ENCODE measurements around the gene PLCG2.
"Not testable (repeated sequence)": the region's sequence is repeated elsewhere in the genome, so short reads cannot be mapped to it uniquely, and the experiment has no call there.

PLCG2 gene

GRCh38 chr16:81758376-81758775 is 20.7 kb upstream of the PLCG2 start:
- Histone ChIP-seq H4K20me1 (ENCODE audit: insufficient read depth, low read length) (no peaks in the 10 kb centered on the region), H3K36me3 (ENCODE audit: insufficient read depth, low read length) (no peaks in the 10 kb centered on the region), H3K9me3 (ENCODE audit: insufficient read depth, low read length, severe bottlenecking) (no peaks in the 10 kb centered on the region), H3K27ac (ENCODE audit: low read length) (no peak overlapping the region), H3K79me2 (ENCODE audit: insufficient read depth, low read length) (no peaks in the 10 kb centered on the region), H3K4me1 (ENCODE audit: insufficient read depth, low read length) (no peaks in the 10 kb centered on the region), H3K4me3 (ENCODE audit: low read depth in 1 of 2, low read length in 2 of 2) (no peak overlapping the region), H3K27me3 (ENCODE audit: insufficient read depth, low read length, poor library complexity) (peaks cover 3% of the 10 kb centered on the region), H3K4me2 (ENCODE audit: insufficient read depth, low read length) (no peak overlapping the region), H2AFZ (ENCODE audit: low read depth, low read length) (no peak overlapping the region), H3K9ac (ENCODE audit: low read depth, low read length) (no peak overlapping the region)
- ATAC-seq (ENCODE audit: insufficient read depth, low read depth) (no peak), DNase-seq (no peak)
- no peak for TF ChIP-seq EZH2 (IDR thresholded peaks at IDR 0.05; ENCODE audit: borderline replicate concordance, low read depth, low read length, severe bottlenecking)

GRCh38 chr16:81762322-81762721 is 16.8 kb upstream of the PLCG2 start:
- H3K9me3 ChIP-seq (ENCODE audit: insufficient read depth, low read length, severe bottlenecking); H3K4me1 ChIP-seq (ENCODE audit: insufficient read depth, low read length); H3K4me2 ChIP-seq (ENCODE audit: insufficient read depth, low read length); H3K9ac ChIP-seq (ENCODE audit: low read depth, low read length); DNase-seq; ATAC-seq (ENCODE audit: insufficient read depth, low read depth); H3K27me3 ChIP-seq (ENCODE audit: insufficient read depth, low read length, poor library complexity); H3K36me3 ChIP-seq (ENCODE audit: insufficient read depth, low read length); H3K79me2 ChIP-seq (ENCODE audit: insufficient read depth, low read length); H3K4me3 ChIP-seq (ENCODE audit: low read depth in 1 of 2, low read length in 2 of 2); H2AFZ ChIP-seq (ENCODE audit: low read depth, low read length); H3K27ac ChIP-seq (ENCODE audit: low read length); H4K20me1 ChIP-seq (ENCODE audit: insufficient read depth, low read length): not testable (repeated sequence)

DNA sequence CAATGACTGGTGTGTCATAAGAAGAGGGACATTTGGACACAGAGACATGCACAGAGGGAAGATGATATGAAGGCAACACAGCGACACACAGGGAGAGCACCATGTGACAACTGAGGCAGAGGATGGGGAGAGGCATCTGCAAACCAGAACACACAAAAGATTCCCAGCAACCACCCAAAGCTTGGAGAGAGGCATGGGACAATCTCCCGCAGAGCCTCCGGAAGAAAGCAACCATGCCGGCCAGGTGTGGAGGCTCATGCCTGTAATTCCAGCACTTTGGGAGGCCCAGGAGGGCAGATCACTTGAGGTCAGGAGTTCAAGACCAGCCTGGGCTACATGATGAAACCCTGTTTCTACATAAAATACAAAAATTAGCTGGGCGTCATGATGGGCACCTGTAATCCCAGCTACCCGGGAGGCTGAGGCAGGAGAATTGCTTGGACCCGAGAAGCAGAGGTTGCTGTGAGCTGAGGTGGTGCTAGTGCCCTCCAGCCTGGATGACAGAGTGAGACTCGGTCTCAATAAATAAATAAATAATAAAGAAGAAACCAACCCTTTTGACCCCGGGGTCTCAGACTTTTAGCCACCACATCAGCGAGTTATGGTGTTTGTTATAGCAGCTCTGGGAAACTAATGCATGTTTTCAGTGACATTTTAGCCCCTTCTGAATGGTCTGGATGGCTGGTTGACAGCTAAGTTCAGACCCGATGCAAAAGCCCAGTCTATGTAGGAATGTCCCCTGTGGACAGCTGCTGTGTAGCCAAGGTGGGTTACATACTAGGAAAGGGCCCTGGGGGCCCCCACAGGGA is 13.8 kb upstream of the PLCG2 start:
- no peaks in the 10 kb centered on the region for H4K20me1 ChIP-seq (ENCODE audit: insufficient read depth, low read length)
- no peak overlapping the region for H3K27ac ChIP-seq (ENCODE audit: low read length)
- H3K4me1 ChIP-seq (ENCODE audit: insufficient read depth, low read length) = no peaks in the 10 kb centered on the region
- TF ChIP-seq EZH2 (IDR thresholded peaks at IDR 0.05; ENCODE audit: borderline replicate concordance, low read depth, low read length, severe bottlenecking) (no peak), CTCF (IDR thresholded peaks at IDR 0.05; ENCODE audit: borderline replicate concordance, extremely low read depth, low read length, poor library complexity, severe bottlenecking) (no peak)
- no peaks in the 10 kb centered on the region for H3K79me2 ChIP-seq (ENCODE audit: insufficient read depth, low read length)
- peaks cover 5% of the 10 kb centered on the region for H3K27me3 ChIP-seq (ENCODE audit: insufficient read depth, low read length, poor library complexity)
- no peak overlapping the region for H3K4me2 ChIP-seq (ENCODE audit: insufficient read depth, low read length)
- no peaks in the 10 kb centered on the region for H3K9me3 ChIP-seq (ENCODE audit: insufficient read depth, low read length, severe bottlenecking)
- H3K36me3 ChIP-seq (ENCODE audit: insufficient read depth, low read length) = no peaks in the 10 kb centered on the region
- DNase-seq (no peak), ATAC-seq (ENCODE audit: insufficient read depth, low read depth) (no peak)
- H2AFZ ChIP-seq (ENCODE audit: low read depth, low read length) = no peak overlapping the region
- H3K4me3 ChIP-seq (ENCODE audit: low read depth in 1 of 2, low read length in 2 of 2) = no peak overlapping the region
- H3K9ac ChIP-seq (ENCODE audit: low read depth, low read length) = no peak overlapping the region

DNA sequence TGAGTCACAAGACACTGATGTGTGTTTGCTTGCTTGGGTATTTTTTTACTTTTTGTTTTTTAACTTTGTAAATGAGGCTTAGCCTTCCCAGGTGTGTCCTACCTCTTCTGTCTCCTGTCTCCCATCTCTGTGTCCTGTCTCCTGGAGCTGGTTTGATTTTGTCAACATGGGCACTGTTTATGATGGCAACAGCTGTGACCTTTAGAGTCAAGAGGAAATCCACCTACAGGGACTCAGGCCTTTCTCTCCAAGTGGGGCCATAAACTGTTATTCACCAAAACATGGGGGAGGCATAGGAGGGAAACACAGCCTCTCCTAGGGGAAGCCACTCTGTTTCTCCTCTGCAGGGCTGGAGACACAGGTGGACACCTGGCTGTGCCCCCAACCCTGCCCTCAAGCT is 13.1 kb upstream of the PLCG2 start:
- Histone ChIP-seq H3K9ac (ENCODE audit: low read depth, low read length) (no peak overlapping the region), H3K27ac (ENCODE audit: low read length) (no peak overlapping the region), H3K9me3 (ENCODE audit: insufficient read depth, low read length, severe bottlenecking) (no peaks in the 10 kb centered on the region), H3K4me2 (ENCODE audit: insufficient read depth, low read length) (no peak overlapping the region), H4K20me1 (ENCODE audit: insufficient read depth, low read length) (no peaks in the 10 kb centered on the region), H3K4me3 (ENCODE audit: low read depth in 1 of 2, low read length in 2 of 2) (no peak overlapping the region), H3K79me2 (ENCODE audit: insufficient read depth, low read length) (no peaks in the 10 kb centered on the region), H3K27me3 (ENCODE audit: insufficient read depth, low read length, poor library complexity) (peaks cover 5% of the 10 kb centered on the region), H3K4me1 (ENCODE audit: insufficient read depth, low read length) (no peaks in the 10 kb centered on the region), H3K36me3 (ENCODE audit: insufficient read depth, low read length) (no peaks in the 10 kb centered on the region), H2AFZ (ENCODE audit: low read depth, low read length) (no peak overlapping the region)
- TF ChIP-seq CTCF (IDR thresholded peaks at IDR 0.05; ENCODE audit: borderline replicate concordance, extremely low read depth, low read length, poor library complexity, severe bottlenecking) (no peak), EZH2 (IDR thresholded peaks at IDR 0.05; ENCODE audit: borderline replicate concordance, low read depth, low read length, severe bottlenecking) (no peak)
- DNase-seq = no peak
- ATAC-seq (ENCODE audit: insufficient read depth, low read depth) = no peak

All from DND-41 (cell line).